Measurements from ENCODE around the gene SLC28A1.

DNA sequence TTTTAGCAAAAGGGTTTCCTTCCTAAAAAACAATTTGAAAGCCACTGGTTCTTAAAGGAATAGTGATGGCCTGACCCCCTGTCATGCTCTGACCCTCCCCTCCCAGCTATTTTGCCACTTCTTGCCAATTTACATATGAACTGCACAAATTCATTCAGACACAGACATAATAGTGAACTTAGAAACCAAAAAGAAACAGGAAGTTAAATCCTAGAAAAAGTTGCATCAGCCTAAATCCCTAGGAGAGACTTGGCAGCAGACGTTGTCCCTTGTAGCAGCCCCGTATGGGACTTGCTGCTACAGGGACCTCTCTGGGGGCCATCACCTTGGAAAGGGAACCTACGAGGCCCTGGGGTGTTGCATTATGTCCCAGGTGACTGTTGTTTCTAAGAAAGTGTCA lies 82.9 kb downstream of the SLC28A1 start:
- TF ChIP-seq, protein P1, sequence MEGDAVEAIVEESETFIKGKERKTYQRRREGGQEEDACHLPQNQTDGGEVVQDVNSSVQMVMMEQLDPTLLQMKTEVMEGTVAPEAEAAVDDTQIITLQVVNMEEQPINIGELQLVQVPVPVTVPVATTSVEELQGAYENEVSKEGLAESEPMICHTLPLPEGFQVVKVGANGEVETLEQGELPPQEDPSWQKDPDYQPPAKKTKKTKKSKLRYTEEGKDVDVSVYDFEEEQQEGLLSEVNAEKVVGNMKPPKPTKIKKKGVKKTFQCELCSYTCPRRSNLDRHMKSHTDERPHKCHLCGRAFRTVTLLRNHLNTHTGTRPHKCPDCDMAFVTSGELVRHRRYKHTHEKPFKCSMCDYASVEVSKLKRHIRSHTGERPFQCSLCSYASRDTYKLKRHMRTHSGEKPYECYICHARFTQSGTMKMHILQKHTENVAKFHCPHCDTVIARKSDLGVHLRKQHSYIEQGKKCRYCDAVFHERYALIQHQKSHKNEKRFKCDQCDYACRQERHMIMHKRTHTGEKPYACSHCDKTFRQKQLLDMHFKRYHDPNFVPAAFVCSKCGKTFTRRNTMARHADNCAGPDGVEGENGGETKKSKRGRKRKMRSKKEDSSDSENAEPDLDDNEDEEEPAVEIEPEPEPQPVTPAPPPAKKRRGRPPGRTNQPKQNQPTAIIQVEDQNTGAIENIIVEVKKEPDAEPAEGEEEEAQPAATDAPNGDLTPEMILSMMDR (IDR thresholded peaks at IDR 0.05; ENCODE audit: insufficient read depth, low read length, poor library complexity, severe bottlenecking): no peak
- TF ChIP-seq EZH2phosphoT487 (conservative IDR thresholded peaks at IDR 0.05; ENCODE audit: low read length): no peak

Data from SU-DHL-6 (cell line).